Fibroblast of skin of scalp (primary cell): ENCODE results near the gene FCHO1.

ENCODE experiments used
- DNase-seq: peaks from one replicate; pipeline ENCODE4 v3.0.0-alpha.2; 2013

The FCHO1 gene

DNA sequence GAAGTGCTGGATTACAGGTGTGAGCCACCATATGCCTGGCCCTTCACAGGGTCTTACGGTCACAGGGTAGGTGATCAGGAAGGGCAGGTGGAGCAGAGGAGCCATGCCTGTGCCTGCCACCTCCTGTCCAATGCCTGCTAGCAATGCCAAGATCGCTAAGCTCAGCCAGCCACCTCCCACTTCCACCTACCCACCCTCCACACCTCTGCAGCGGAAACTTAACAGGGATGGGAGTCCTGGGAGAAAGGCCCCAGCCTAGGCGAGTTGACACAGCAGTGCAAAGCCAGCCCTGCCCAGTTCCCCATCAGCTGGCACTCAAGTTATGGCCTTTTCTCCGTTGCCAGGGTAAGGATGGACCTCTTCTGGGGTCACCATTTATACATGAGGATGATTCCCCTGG lies 15.9 kb upstream of the FCHO1 start:
- no peak for DNase-seq

- peak; percentile 23 for DNase-seq
Measured at GRCh38 chr19:17737690-17738153, 13.6 kb upstream of the FCHO1 start.

GRCh38 chr19:17739121-17739875 lies 12.0 kb upstream of the FCHO1 start:
- DNase-seq, result peak; percentile 11

DNA sequence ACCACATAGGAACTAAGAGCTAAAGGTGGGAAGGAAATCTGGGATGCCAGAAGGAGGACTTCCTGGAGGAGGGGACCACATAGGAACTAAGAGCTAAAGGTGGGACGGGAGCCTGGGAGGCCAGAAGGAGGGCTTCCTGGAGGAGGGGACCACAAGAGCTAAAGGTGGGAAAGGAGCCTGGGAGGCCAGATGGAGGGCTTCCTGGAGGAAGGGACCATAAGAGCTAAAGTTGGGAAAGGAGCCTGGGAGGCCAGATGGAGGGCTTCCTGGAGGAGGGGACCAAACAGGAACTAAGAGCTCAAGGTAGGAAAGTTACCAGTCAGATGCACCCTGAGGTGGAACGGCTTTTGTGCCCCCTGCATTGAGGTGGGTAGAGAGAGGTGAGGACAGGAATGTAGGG lies 9.8 kb upstream of the FCHO1 start:
- DNase-seq, result no peak

DNA sequence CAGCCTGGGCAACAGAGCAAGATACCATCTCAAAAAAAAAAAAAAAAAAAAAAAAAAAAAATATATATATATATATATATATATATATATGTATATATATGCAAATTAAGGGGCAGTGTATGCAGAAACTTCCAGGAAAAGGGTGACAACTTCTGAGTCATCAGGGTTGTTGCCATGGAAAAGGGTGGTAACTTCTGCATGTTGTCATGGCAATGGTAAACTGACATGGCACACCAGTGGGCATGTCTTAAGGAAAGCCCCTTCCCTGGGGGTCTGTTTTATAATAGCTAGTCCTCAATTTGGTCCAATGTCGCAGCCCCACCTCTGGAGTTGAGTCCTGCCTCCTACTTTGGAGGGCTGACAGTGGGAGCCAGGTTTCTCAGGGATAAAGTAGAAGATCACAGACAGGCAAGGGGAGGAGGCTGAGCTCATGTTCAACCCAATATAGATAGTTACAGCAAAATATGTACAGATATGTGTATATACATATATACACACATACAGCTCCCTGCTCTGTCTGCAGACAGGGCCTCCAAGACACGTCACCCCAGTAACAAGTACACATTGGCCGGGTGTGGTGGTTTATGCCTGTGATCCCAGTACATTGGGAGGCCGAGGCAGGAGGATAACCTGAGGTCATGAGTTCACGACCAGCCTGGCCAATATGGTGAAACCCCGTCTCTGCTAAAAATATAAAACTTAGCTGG lies 7.2 kb upstream of the FCHO1 start:
- peak; percentile 45 for DNase-seq

- DNase-seq, result peak; percentile 94
Measured at GRCh38 chr19:17747205-17748098, 3.8 kb upstream of the FCHO1 start.

GRCh38 chr19:17748884-17749638 lies 2.2 kb upstream of the FCHO1 start:
- no peak for DNase-seq

DNA sequence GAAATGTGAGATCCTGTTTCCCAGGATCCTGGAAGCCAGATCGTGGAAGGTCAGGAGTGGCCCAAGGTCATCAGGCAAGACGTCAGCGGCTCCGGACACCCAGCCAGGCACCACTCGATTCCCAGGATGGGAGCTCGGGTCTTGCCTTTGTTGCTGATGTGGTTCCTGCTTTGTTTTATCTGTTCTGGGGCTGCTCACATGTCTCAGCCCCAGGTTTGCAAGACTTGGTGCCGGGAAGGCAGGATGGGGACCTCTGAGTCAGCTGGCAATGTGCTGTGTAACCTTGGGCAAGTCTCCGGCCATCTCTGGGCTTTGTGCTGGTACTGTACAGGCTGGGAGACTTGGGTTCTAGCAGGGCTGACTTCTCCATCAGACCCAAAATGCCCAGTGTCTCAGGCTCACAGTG lies 1.4 kb upstream of the FCHO1 start:
- DNase-seq, result no peak

DNA sequence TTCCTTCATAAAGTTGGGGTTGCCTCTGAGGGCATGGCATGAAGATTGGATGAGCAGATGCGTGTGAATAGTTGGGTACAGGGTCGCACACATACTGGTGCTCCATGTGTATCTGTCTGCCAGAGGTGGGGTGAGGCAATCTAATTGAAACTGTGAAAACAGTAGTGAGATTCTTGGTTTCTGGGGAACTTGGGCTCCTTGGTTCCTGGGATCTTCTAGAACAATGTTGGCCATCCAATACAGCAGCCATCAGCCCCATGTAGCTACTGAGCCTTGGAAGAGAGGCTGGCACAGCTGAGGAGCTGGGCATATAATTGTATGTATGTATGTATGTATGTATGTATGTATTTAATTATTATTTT lies 616 bp downstream of the FCHO1 start:
- DNase-seq, result no peak

- no peak for DNase-seq
Measured at GRCh38 chr19:17752865-17753639, 1.8 kb downstream of the FCHO1 start.

DNA sequence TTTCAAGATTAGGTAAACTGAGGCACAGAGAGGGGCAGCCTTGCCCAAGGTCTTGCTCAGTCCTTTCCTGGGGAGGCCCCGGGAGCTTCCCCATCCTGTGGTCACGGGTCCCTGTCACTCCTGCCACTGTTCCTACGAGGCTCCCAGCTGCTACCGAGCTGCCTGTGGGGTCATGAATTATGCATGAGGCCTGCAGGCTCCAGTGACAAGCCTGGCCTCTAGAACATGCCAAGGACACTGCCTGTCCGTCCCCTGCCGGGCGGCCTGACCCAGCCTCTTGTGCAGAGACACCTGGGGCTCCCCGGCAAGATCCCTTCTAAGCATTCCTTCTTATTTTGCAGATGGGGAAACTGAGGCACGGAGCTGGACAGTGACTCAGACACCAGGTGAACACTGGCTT lies 2.7 kb downstream of the FCHO1 start:
- DNase-seq, result no peak

DNA sequence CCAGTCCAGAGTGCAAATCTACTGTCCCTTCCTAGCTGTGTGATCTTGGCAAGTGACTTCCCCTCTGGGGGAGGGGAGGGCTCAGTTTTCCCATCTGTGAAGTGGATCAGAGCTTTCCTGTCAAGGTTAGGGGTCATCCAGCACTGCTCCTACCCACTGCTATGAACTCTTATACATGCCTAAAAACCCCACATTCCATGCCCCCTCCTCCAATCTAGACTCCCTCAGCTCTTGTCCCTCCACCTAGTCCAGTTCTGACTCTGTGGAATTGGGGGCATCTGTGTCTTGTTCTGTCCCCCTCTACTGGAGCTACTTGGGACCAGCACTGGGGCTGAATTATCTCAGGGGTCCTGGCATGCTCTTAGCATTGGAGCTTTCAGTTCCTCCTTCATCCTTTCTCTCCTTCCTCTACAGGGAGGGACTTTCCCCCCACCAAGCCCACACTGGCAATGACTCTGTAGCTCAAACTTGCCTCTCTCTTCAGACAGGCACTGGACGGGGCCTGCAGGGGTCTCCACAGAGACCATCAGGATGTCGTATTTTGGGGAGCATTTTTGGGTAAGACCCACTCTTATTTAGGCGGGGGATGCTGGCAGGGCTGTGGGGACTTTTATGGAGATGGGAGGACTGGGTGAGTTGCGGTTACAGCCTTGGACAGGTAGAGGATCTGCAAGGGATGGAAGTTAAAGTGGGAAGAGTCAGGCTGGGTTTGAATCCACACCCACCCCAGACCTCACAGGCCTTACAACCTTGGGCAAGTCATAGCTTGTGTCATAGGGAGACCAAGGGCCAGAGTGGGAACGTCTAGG lies 3.6 kb downstream of the FCHO1 start:
- DNase-seq, result no peak

DNA sequence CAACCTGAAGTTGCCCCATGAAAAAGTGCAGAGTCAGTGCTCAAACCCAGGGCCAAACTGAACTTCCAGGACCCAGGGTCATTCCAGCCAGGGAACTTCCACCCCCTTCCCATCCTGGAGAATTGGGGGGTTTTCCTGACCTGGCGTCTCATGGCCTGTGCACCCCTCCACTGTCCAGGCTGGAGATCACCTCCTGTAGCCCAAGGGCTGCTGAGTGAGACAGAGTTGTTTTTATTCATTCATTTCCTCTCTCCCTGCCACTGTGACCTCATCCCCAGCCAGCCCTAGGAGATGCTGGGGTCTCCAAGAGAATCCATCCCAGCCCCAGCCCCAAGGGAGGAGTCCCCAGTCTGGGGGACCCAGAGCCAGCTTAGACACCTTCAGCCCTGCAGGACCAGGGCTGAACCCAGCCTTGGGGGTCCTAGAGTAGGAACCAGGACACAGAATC lies 4.2 kb downstream of the FCHO1 start:
- DNase-seq, result no peak

GRCh38 chr19:17755977-17756670 lies 4.8 kb downstream of the FCHO1 start:
- DNase-seq, result peak; percentile 35

GRCh38 chr19:17757125-17757524 lies 5.8 kb downstream of the FCHO1 start:
- peak; percentile 44 for DNase-seq

DNA sequence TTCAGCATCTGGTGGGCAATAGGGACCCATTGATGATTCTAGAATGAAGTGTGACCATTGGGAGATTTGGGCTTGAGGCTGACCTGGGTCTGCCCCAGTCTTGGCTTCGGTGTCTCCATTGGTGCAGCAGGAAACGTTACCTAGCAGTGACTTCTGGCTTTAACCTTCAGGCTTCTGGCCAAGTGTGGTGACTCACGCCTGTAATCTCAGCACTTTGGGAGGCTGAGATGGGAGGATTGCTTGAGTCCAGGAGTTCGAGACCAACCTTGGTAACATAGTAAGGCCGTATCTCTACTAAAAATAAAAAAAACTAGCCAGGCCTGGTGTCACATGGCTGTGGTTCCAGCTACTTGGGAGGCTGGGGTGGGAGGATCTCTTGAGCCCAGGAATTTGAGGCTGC lies 7.2 kb downstream of the FCHO1 start:
- DNase-seq, result no peak

DNA sequence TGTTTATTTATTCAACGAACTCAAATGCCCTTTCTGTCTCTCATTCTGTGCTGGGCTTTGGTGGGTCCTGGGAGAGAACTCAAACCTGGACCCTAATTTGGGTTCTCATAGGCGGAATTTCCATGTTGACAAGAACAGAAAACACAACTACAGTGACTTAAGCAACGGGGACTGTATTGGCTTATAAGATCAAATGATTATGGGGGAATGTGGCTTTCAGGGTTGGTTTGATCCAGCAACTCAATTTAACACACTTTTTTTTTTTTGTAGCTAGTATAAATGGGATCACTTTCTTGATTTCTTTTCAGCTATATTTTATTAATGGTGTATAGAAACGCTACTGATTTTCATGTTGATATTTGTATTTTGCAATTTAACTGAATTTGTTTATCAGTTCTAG lies 9.9 kb downstream of the FCHO1 start:
- no peak for DNase-seq

DNA sequence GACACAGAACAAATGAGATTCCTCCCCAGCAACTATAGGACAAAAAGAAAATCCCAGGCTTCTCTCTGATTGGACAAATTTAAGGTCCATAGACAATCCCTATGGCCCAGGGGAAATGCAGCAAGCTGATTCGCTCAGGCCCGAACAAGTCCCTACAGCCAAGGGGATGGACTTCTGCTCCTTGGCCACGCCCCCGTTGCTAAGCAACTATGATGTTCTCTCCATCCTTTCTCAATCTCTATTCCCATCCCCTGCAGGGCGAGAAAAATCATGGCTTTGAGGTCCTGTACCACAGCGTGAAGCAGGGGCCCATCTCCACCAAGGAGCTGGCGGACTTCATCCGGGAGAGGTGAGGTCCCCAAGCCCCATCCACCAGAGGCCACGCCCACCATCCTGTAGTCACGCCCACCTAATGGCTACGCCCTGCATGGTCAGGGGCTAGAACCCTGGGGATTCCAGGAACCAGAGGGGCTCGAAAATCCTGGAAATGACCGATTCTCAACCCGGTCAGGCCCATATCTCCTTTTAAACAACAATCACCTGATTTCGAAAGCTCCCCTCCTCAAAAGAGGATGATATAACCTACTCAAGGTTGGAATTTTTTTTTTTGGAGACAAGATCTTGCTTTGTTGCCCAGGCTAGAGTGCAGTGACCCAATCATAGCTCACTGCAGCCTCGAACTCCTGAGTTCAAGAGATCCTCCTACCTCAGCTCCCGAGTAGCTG lies 11.4 kb downstream of the FCHO1 start:
- peak; percentile 65 for DNase-seq

DNA sequence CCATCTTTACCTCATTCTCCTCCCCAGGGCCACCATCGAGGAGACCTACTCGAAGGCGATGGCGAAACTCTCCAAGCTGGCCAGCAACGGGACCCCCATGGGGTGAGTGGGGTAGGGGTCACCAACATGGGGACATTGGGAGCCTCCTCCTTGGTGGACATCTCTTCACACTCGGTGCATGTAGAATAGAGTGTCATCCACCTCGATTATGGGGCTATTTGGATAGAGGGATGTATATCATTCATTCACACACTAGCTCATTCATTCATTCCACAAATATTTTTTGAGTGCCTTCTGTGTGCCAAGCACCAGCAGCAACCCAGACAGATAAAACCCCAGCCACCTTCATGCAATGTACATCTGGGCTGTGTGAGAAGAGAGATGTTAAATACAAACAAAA lies 13.1 kb downstream of the FCHO1 start:
- no peak for DNase-seq
